HL-60 (cell line): Measurements from ENCODE around the gene CFAP141.
"Not testable (repeated sequence)": the region's sequence is repeated elsewhere in the genome, so short reads cannot be mapped to it uniquely, and the experiment has no call there.

ENCODE experiments used
- CTCF ChIP-seq: IDR thresholded peaks from one replicate; pipeline ENCODE4 v1.5.1; 2011; ENCODE audit warnings: low read length, control low read depth, inconsistent platforms; ENCODE audit not compliant: insufficient read depth
- GABPA ChIP-seq: IDR thresholded peaks from 2 replicates; pipeline ENCODE4 v1.6.1; 2012; ENCODE audit warnings: low read depth
- POLR2AphosphoS5 ChIP-seq: IDR thresholded peaks from 2 replicates; pipeline ENCODE4 v1.6.1; 2012; ENCODE audit warnings: low read depth
- REST ChIP-seq: IDR thresholded peaks from 2 replicates; pipeline ENCODE4 v1.6.1; 2012; ENCODE audit warnings: low read depth; ENCODE audit not compliant: insufficient replicate concordance

GRCh38 chr1:154233127-154233526 is 27.0 kb upstream of the CFAP141 start:
- not testable (repeated sequence) for TF ChIP-seq CTCF, REST, POLR2AphosphoS5, GABPA
